ENCODE measurements around the gene PIGBOS1.

The PIGBOS1 gene

DNA sequence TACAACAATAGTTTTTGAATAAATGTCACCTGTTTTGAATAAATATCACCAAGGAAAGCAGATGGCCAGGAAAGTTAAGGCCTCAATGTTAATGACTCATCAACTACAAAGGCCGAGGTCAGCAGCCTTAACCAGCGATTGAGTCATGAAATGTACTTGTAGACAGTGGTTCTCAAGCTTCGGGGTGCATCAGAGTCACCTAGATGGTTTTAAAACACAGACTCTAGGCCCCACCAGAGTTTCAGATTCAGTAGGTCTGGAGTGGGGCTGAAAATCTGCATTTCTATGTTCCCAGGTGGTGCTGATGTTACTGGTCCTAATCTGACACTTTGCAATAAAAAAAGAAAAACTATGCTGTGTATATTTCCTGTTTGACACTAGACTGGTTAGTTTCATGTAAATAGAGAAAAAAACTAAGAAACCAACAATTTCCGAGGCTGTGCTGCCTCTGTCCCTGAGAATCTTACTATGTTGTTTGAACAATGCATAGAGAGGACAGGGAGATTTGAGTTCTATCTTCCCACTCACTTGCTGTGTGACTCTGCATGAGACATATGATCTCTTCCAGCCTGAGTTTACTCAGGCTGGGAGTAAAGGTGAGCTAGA lies 39.1 kb downstream of the PIGBOS1 start:
- H3K36me3 ChIP-seq (ENCODE audit: insufficient read depth, low read length), result no peaks in the 10 kb centered on the region
- no peak overlapping the region for H3K4me2 ChIP-seq (ENCODE audit: low read length)
- no peak overlapping the region for H3K4me3 ChIP-seq (ENCODE audit: low read length)
- H3K9me3 ChIP-seq (replicated peaks; ENCODE audit: low read length), result no peaks in the 10 kb centered on the region
- H3K27me3 ChIP-seq (ENCODE audit: control insufficient read depth, insufficient read depth, low read length), result no peaks in the 10 kb centered on the region
- H3K4me1 ChIP-seq (ENCODE audit: control insufficient read depth, insufficient read depth, low read length), result peaks cover 15% of the 10 kb centered on the region
- no peak overlapping the region for H3K9ac ChIP-seq (ENCODE audit: low read depth, low read length)

DNA sequence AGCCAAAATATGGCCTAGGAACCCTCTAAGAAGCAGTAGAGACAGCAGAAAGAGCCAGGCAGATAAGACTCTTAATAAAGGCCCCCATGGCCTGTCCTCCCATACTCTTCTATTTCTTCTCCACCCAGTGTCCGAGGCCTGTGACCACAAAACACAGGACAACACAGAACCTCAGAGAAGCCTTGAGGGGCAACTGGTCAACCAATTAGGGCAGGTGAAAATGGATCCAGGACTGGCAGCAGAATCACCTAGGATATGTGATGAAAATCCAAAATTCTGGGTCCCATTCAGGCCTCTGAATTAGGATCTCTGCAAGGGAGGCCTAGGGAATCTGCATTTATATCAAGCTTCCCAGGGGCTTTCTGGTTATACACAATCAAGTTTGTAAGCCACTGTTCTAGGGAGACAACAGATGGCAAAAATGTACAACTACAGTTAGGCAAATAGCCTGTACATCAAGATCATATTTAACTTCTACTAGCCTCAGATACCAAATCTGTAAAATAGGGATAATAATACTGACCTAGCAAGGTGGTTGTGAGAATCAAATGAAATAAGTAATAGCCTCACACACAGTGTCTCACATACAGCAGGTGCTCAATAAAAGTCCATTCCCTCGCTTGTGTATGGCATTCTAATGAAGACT lies 39.7 kb downstream of the PIGBOS1 start:
- peaks cover 15% of the 10 kb centered on the region for H3K4me1 ChIP-seq (ENCODE audit: control insufficient read depth, insufficient read depth, low read length)
- H3K27me3 ChIP-seq (ENCODE audit: control insufficient read depth, insufficient read depth, low read length), result no peaks in the 10 kb centered on the region
- no peak overlapping the region for H3K9ac ChIP-seq (ENCODE audit: low read depth, low read length)
- H3K4me2 ChIP-seq (ENCODE audit: low read length), result no peak overlapping the region
- H3K4me3 ChIP-seq (ENCODE audit: low read length), result no peak overlapping the region
- no peaks in the 10 kb centered on the region for H3K36me3 ChIP-seq (ENCODE audit: insufficient read depth, low read length)
- no peaks in the 10 kb centered on the region for H3K9me3 ChIP-seq (replicated peaks; ENCODE audit: low read length)

DNA sequence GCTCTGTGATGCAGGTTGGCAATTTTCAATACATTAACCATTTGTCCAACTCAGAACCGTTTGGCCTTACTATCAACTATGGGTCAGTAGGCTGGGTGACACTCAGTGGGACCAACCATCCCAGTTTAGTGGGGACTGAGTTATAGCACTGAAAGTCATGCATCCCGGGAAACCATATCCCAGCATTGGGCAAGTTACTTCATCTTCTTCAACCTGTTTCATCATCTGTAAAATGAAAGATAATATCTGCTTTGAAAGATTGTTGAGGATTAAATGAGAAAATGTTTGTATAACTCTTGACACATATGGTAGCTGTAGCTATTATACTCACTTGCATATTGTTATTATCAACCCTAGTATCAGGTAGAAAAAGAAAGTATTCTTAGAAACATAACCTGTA lies 41.2 kb downstream of the PIGBOS1 start:
- no peaks in the 10 kb centered on the region for H3K27me3 ChIP-seq (ENCODE audit: control insufficient read depth, insufficient read depth, low read length)
- H3K4me1 ChIP-seq (ENCODE audit: control insufficient read depth, insufficient read depth, low read length), result peaks cover 15% of the 10 kb centered on the region
- no peaks in the 10 kb centered on the region for H3K9me3 ChIP-seq (replicated peaks; ENCODE audit: low read length)
- no peak overlapping the region for H3K4me2 ChIP-seq (ENCODE audit: low read length)
- H3K9ac ChIP-seq (ENCODE audit: low read depth, low read length), result no peak overlapping the region
- no peak overlapping the region for H3K4me3 ChIP-seq (ENCODE audit: low read length)
- no peaks in the 10 kb centered on the region for H3K36me3 ChIP-seq (ENCODE audit: insufficient read depth, low read length)

DNA sequence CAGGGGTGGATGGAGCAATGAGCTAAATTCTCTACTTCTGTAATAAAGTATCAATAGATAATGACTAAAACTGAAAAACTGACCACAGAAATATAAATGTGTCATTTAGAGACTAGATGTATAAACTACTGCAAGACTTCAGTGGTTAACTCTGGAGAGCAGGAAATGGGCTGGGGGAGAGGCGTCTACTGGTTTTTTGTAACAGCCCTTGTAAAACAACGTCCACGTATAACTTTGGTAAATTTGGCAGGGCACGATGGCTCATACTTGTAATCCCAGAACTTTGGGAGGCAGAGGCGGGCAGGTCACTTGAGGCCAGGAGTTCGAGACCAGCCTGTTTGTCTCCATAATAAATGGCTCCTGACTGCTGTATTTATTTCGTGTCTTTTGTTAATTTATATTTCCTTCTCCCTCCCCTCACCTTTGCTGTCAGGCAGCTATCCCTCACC lies 41.8 kb downstream of the PIGBOS1 start:
- no peak overlapping the region for H3K9ac ChIP-seq (ENCODE audit: low read depth, low read length)
- peaks cover 9% of the 10 kb centered on the region for H3K4me1 ChIP-seq (ENCODE audit: control insufficient read depth, insufficient read depth, low read length)
- no peak overlapping the region for H3K4me3 ChIP-seq (ENCODE audit: low read length)

DNA sequence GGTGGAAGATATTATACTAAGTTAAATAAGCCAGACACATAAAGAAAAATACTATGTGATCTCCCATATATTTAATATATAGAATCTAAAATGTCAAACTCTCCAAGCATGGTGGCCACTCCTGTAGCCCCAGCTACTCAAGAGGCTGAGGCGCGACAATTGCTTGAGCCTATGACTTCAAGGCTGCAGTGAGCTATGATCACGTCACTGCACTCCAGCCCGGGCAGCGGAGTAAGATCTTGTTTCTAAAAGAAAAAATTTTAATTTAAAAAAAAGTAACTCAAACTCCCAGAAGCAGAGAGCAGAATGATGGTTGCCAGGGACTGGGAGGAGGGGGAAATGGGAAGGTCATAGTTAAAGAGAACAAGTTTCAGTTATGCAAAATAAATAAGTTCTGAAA lies 42.6 kb downstream of the PIGBOS1 start:
- H3K4me1 ChIP-seq (ENCODE audit: control insufficient read depth, insufficient read depth, low read length), result peaks cover 6% of the 10 kb centered on the region
- H3K27me3 ChIP-seq (ENCODE audit: control insufficient read depth, insufficient read depth, low read length), result no peaks in the 10 kb centered on the region
- no peaks in the 10 kb centered on the region for H3K36me3 ChIP-seq (ENCODE audit: insufficient read depth, low read length)
- H3K9me3 ChIP-seq (replicated peaks; ENCODE audit: low read length), result no peaks in the 10 kb centered on the region
- no peak overlapping the region for H3K9ac ChIP-seq (ENCODE audit: low read depth, low read length)
- H3K4me3 ChIP-seq (ENCODE audit: low read length), result no peak overlapping the region
- no peak overlapping the region for H3K4me2 ChIP-seq (ENCODE audit: low read length)

More for the DNA sequence above, 41.8 kb downstream of the PIGBOS1 start:
- Histone ChIP-seq H3K9me3 (replicated peaks; ENCODE audit: low read length) (no peaks in the 10 kb centered on the region), H3K27me3 (ENCODE audit: control insufficient read depth, insufficient read depth, low read length) (no peaks in the 10 kb centered on the region), H3K36me3 (ENCODE audit: insufficient read depth, low read length) (no peaks in the 10 kb centered on the region), H3K4me2 (ENCODE audit: low read length) (no peak overlapping the region)

DNA sequence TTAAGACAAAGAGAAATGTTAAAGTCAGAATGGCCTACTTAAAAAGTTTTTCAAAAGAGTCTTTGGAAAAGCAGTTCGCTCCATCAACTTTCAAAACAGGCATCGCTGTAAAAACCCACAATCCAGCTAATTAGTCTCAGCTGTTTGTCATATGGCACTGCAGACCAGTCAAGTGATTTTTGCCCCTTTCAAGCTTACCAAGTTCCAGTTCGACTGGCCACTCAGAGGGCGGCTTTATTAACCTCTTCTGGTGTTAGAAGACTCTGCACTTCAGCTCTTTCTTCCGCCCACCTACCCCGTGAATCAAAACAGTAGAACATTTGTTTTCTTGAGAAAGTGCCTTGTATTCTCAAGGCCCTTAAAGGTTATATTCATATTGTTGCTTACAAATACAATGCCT lies 48.6 kb downstream of the PIGBOS1 start:
- Histone ChIP-seq H3K27me3 (ENCODE audit: control insufficient read depth, insufficient read depth, low read length) (no peaks in the 10 kb centered on the region), H3K4me1 (ENCODE audit: control insufficient read depth, insufficient read depth, low read length) (no peaks in the 10 kb centered on the region), H3K9me3 (replicated peaks; ENCODE audit: low read length) (no peaks in the 10 kb centered on the region)

DNA sequence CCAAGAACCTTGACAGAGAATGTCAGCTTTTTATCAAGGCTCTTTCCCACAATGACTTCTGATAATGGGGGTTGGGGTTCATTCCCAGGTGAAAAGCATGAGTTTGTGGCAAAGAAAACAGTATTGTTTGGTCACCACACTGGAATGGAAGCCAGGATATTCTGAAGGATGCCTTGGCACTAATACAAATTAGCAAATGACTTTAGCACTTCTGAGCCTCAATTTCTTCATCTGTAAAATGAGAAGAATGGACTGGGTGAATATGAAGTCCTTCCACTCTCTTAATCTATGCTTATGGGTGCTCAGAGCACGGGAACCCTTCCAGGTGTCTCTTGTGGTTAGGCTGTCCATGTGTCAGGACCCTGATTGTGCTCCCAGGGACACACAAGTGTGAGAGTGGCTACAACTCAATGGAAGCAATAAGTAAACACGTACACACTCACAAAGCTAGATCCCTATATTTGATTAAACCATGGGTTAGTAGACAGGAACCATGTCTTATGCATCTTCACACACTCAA lies 50.7 kb downstream of the PIGBOS1 start:
- Histone ChIP-seq H3K27me3 (ENCODE audit: control insufficient read depth, insufficient read depth, low read length) (no peaks in the 10 kb centered on the region), H3K4me2 (ENCODE audit: low read length) (no peak overlapping the region), H3K9ac (ENCODE audit: low read depth, low read length) (no peak overlapping the region), H3K36me3 (ENCODE audit: insufficient read depth, low read length) (no peaks in the 10 kb centered on the region), H3K4me3 (ENCODE audit: low read length) (no peak overlapping the region), H3K9me3 (replicated peaks; ENCODE audit: low read length) (no peaks in the 10 kb centered on the region), H3K4me1 (ENCODE audit: control insufficient read depth, insufficient read depth, low read length) (no peaks in the 10 kb centered on the region)

More for the DNA sequence above, 48.6 kb downstream of the PIGBOS1 start:
- no peaks in the 10 kb centered on the region for H3K36me3 ChIP-seq (ENCODE audit: insufficient read depth, low read length)
- no peak overlapping the region for H3K4me2 ChIP-seq (ENCODE audit: low read length)
- H3K9ac ChIP-seq (ENCODE audit: low read depth, low read length), result no peak overlapping the region
- H3K4me3 ChIP-seq (ENCODE audit: low read length), result no peak overlapping the region

DNA sequence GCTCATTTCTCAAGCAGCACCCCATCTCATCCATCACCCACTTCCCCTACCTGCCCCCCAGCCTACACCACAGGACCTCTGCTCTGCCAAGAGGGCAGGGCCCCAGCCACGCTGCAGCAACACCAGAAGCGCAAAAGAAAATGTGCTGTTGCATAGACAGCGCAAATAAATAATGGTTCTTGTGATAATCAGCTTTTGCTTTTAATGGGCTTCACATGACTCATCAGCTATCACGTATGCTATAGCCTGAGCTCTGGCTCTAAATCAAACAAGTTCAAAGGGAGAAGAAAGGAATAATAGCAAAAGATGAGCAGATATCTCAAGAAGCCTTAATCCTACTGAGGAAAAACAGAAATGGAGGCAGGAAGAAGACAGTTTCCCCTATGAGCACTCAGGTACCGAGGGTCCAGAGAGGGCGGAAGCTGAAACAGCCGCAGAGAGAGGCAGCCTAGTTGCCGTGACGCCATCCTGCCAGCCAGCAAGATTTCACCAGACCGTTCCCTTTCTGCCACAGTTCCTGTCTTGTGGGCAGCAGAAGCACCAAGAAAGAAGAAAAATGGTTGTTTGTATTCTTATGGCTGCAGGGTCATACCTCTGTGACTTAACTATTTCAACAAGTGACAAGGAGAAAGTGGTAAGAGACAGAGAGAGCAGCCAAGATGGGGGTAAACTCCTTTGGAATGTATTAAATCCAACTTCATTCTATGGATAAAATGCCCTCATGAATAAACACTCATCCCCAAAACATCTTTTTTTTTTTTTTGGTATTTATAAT lies 51.3 kb downstream of the PIGBOS1 start:
- Histone ChIP-seq H3K36me3 (ENCODE audit: insufficient read depth, low read length) (no peaks in the 10 kb centered on the region), H3K4me1 (ENCODE audit: control insufficient read depth, insufficient read depth, low read length) (no peaks in the 10 kb centered on the region), H3K27me3 (ENCODE audit: control insufficient read depth, insufficient read depth, low read length) (no peaks in the 10 kb centered on the region), H3K9me3 (replicated peaks; ENCODE audit: low read length) (no peaks in the 10 kb centered on the region), H3K9ac (ENCODE audit: low read depth, low read length) (no peak overlapping the region), H3K4me3 (ENCODE audit: low read length) (no peak overlapping the region), H3K4me2 (ENCODE audit: low read length) (no peak overlapping the region)
